Measurements from ENCODE around the gene PLCB2.

DNA sequence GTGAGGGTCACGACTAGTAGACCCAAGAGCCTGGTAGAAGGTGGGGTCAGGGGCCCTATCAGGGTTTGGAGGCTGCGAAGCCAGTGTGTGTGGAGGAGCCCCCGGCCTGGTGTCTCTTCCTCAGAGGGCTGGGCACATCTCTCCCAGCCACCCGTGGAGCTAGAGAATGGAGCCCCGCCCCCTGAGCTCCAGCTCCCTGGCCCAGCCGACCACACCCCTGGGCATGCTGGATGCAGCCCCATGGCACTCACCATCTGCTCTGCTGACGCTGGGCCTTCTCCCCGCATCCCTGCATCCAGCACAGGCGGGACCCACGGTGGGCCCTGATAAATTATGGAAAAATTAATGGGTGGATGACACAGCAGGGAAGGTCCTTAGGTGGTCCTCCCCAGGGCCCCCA, 42.4 kb downstream of the PLCB2 start:
- TF ChIP-seq CTCF (IDR thresholded peaks at IDR 0.05) = no peak
- TF ChIP-seq EZH2 (IDR thresholded peaks at IDR 0.05) = no peak
- TF ChIP-seq EZH2phosphoT487 (IDR thresholded peaks at IDR 0.05) = no peak

All from neural progenitor cell (in vitro differentiated cells).